HG03060 (cell line): ENCODE data around the gene KLHL3.
"Not testable (repeated sequence)": the region's sequence is repeated elsewhere in the genome, so short reads cannot be mapped to it uniquely, and the experiment has no call there.

Experiments used
- ATAC-seq: cut with Tn5 transposase; IDR thresholded peaks from one replicate; pipeline ENCODE4 v1.9.1; 2021; ENCODE audit warnings: low read depth, moderate number of reproducible peaks; ENCODE audit not compliant: unreplicated experiment

Gene KLHL3

DNA sequence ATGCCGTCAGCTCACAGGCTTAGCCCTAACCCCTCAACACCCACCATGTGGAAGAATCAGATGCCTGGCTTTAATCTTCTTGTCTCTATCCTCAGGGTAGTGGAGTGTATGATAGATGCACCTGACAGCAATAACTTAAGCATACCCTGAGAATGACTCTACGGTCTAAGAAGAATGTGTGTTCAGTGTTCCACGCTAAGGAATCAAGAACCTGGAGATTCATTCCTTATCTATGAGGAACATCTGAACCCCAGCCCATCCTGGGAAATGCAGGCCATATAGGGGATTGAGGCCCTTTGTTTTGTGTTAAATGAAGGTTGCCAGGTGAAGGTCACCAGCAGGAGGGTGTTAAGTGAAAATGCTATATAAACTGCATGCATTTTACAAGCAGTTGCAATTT is 63.0 kb downstream of the KLHL3 start:
- no peak for ATAC-seq

GRCh38 chr5:137672001-137672400 is 63.9 kb downstream of the KLHL3 start:
- no peak for ATAC-seq

GRCh38 chr5:137669811-137670210 is 66.1 kb downstream of the KLHL3 start:
- ATAC-seq, result no peak

DNA sequence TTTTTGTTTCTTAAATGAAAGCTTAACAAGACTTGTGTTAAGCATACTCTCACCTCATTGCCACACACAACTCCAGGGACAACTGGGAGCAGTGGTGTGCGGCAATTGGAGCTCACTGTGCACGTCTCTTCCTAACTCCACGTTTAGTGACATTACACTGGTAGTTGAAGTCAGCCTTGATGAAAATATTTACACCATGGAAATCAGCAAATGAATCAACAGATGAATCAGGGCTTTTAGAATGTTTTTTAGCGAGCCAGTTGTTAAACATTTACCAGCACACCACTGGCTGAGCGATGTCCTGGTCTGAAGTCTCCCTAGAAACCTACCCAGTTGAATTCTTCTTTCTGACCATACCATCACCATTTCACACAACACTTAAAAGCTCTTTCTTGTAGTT is 67.3 kb downstream of the KLHL3 start:
- no peak for ATAC-seq

DNA sequence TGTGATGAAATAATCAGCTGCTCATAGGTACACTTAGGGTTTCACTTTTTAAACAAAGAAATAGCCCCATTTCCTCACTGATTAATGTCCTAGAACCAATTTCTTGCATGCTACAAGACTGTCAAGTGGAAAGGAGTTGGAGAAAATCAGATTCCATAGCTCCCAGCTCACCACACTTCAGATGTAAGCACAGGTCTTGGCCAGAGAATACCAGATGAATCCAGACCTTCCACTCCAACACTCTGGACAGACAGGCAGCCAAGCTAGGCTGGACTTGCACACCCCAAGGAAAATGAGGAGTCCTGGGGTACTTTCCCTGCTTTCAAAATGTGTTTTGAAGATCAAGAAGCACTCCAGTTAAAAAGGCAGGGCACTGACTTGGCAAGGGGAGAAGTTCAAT is 68.5 kb downstream of the KLHL3 start:
- ATAC-seq, result no peak

DNA sequence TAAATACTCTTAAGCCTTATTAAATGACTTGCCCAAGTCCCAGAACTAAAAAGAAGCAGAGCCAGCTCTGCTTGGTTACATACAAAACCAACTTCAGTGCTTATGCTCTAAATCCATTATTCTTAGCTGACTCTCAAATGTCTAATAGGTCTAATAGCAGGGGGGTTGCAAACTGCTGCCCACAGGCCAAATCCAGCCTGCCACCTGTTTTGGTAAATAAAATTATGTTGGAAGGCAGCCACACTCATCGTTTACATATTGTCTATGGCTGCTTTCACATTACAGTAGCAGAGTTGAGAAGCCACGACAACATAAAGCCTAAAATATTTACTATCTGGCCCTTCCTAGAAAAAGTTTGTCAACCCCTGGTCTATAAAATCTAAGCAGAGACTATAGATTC is 69.0 kb downstream of the KLHL3 start:
- no peak for ATAC-seq

DNA sequence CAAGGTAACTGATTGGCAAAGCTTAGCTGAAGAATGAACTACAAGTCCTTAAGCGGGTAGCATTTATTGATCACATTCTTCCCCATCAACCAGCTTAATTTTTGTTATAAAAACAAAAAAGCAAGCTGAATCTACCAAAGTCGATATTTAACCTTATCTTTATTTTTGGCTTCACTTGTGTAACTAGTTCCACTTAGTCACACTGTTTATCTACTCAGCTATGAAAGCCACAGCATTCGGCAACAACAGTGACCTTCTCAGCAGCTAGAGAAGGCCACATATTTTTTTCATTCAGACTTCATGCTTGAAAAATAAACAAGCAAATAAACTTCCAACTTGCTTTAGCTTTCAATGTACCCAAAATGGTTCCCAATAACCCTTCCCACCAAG is 69.4 kb downstream of the KLHL3 start:
- peak; percentile 16 for ATAC-seq

- peak; percentile 100 for ATAC-seq
Measured at GRCh38 chr5:137665678-137666460, 70.0 kb downstream of the KLHL3 start.

DNA sequence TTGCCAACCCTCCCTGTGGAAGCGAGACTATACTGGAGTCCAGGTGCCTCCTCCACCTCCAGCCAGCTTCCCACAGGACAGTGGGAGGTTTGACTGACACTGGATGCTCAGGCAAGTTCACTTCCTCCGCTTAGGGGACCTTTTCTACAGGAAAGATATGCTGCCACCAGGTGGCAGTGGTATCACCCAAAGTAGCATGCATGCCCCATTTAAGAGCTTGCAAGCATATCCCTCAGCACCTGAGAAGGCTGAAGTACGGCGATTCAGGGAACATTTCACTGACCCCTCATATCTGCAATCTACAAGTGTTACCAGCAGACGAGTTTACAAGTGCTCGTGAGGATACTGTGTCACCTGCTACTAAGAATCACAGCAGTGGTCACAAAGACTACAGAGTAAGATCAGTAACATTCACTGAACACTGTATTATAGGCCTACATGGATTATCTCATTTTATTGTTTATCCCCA is 75.5 kb downstream of the KLHL3 start:
- ATAC-seq, result peak; percentile 77

DNA sequence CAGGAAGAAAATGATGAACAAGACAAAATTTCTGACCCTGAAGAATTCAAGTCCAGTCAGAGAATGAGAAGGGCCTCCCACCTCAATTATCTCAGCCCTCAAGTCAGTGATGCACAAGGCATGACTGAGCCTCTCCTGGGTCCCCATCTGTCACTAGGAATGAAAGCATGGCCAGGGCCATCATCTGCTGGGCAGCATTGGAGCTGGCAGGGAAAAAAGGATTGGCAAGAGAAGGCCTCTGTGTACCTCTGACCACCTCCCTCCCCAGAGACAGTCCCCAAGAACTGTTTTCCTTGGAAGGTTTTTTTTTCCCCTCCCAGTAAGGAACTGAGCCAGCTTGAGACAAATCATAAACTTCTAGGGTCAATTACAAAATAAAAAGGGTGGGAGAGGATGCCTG is 76.7 kb downstream of the KLHL3 start:
- no peak for ATAC-seq

GRCh38 chr5:137658324-137658723 is 77.6 kb downstream of the KLHL3 start:
- ATAC-seq, result no peak

DNA sequence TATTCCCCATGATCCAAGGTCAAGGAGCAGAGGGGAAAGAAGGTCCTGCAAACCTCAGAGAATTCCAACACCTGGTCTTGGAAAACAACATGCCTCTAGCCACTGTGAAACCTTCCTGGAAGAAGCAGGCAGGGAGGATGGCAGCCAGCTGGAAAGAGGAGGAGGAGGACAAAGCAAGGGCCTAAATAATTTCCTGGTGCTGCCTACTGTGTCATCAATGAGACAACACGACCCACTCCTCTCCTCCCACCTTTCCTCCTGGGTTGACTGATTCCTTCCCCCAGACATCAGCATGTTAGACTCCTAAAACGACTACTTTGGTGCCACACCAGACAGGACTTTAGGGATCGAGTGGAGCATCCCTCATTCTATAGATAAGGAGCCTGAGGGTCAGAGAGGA is 78.8 kb downstream of the KLHL3 start:
- no peak for ATAC-seq

DNA sequence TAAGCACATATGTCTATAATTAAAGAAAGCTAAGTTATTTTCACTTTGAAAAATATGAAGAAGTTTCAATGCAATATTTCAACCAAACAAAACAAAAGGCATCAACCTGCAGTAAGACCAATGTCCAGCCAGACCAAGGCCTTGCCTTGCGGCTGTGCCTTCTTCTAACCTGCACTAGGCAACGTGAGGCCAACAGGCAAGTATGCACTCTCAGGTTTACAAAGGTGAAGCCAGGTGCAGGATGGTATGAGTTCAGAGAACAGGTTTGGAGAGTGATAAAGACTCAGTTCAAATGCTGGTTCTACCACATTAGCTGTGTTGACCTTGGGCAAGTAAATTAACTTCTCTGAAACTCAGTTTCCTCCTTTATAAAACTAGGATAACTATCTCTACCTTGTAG is 79.3 kb downstream of the KLHL3 start:
- ATAC-seq, result no peak

DNA sequence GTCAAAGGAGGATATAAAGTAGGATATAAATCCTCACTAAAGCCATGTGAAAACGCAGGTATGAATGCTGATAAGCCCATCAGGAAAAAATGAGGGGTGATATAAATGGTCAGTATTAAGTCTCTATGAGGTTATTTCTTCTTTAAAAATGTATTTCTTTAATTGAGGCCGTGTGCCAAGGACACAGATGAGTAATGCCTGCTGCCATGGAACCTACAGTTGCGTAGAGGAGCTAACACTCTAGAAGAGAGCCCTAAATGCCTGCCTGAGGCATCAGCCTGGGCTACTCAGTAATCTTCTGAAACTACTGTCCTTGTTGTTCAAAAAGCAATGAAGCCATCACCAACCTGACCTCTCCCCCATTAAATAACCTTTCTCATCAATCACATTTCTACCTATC is 84.9 kb downstream of the KLHL3 start:
- no peak for ATAC-seq

DNA sequence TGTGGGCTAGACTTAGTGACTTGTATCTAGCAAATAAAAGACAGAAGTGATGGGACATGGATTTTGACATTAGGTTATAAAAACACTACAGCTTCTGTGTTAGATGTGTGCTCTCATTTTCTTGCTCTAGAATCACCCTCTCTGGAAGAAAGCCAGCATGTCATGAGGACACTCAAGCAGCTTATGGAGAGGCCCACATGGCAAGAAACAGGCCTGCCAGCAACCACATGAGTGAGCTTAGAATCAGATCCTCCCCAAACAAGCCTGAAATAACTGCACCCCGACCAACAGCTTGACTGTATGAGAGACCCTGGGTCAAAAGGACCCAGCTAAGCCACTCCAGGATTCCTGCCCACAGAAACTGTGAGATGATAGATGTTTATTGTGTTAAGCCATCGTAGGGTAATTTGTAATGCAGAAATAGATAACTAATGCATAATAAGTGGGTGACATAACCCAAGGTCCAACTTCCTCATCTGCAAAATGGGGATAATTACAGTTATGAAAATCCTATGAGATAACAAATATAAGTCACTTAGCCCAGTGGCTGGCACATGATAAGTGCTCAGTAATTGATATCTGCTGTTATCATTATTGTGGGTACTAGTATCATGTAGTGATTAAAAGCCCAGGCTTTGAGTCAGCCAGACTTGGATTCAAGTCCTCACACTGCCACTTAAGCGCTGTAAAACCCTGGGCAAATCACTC is 86.5 kb downstream of the KLHL3 start:
- no peak for ATAC-seq

- ATAC-seq, result no peak
Measured at GRCh38 chr5:137648361-137648760, 87.5 kb downstream of the KLHL3 start.

DNA sequence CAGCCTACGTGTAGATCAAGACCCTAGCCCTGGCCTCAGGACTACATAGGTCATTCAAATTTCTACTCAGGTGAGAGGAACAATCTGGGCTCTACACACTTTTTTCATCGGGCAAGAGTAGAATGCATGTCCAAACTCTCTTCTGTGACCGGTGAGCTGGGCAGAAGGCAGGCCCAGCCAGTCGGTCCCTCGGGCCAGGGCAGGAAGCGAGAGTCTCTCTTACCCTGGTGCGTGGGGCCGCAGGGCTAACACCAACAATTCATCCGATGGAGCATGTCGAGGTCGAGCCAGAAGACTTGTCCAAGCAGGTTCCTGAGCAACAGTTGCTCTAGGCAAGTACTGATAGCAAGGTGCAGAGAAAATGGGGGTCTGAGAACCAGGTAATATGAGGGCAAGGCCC is 88.5 kb downstream of the KLHL3 start:
- ATAC-seq, result no peak

GRCh38 chr5:137646761-137647160 is 89.1 kb downstream of the KLHL3 start:
- no peak for ATAC-seq

DNA sequence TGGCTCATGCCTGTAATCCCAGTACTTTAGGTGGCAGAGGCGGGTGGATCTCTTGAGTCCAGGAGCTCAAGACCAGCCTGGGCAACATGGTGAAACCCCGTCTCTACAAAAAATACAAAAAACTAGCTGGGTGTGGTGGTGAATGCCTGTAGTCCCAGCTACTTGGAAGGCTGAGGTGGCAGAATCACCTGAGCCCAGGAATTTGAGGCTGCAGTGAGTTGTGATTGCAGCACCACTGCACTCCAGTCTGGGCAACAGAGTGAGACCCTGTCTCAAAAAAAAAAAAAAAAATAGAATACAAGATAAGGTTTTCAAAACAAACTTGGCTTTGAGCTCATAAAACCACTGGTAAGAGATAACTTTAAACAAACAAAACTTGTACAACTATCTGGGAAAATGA is 92.8 kb downstream of the KLHL3 start:
- not testable (repeated sequence) for ATAC-seq

GRCh38 chr5:137642091-137642490 is 93.8 kb downstream of the KLHL3 start:
- no peak for ATAC-seq

DNA sequence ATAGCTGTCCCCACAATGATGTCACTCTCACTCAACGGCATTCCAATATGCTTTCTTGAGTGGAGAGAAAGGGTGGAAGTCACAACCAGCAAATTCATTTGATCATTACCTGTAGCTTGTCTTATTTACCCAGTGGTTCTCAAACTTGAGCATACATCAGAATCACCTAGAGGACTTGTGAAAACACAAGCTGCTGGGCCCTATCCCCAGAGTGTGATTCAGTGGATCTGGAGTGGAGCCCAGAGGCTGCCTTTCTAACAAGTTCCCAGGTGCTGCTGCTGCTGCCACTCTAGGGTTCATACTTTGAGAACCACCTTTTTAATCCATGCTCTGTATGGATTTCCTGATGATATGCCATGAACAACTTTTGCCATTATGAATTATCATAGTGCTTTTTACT is 94.7 kb downstream of the KLHL3 start:
- ATAC-seq, result no peak

- ATAC-seq, result no peak
Measured at GRCh38 chr5:137639645-137640044, 96.2 kb downstream of the KLHL3 start.
